Activated T-helper 9 cell treated with anti-CD3 and anti-CD28 coated beads, Interleukin-2, amount 50 U/mL, for 16 hours (primary cell): ENCODE results near the gene TACSTD2.
"Not testable (repeated sequence)": the region's sequence is repeated elsewhere in the genome, so short reads cannot be mapped to it uniquely, and the experiment has no call there.

Source experiments
- DNase-seq: peaks from one replicate; pipeline ENCODE4 v3.0.0-alpha.2; 2020; ENCODE audit warnings: low read depth

Gene TACSTD2

DNA sequence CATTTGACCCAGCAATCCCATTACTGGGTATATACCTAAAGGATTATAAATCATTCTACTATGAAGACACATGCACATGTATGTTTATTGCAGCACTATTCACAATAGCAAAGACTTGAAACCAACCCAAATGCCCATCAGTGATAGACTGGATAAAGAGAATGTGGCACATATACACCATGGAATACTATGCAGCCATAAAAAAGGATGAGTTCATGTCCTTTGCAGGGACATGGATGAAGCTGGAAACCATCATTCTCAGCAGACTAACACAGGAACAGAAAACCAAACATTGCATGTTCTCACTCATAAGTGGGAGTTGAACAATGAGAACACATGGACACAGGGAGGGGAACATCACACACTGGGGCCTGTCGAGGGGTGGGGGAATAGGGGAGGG is 13.3 kb downstream of the TACSTD2 start:
- DNase-seq = not testable (repeated sequence)

DNA sequence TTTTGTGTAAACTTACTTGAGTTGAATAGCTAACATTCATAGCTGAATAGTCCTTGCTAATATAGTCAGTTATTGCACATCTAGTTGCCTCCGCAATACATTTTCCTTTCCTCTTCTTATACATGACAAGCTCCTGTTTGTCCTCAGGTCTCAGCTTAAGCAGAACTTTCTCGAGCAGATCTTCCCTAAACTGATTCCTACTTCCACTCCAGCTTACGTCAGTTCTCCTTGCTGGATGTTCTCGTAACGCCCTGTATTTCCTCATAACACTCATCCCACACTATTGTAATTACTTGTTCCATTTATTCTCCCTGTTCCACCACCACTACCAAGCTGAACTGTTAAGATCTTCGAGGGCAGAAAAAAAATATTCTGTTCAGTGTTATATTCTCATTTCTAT is 15.4 kb downstream of the TACSTD2 start:
- no peak for DNase-seq

DNA sequence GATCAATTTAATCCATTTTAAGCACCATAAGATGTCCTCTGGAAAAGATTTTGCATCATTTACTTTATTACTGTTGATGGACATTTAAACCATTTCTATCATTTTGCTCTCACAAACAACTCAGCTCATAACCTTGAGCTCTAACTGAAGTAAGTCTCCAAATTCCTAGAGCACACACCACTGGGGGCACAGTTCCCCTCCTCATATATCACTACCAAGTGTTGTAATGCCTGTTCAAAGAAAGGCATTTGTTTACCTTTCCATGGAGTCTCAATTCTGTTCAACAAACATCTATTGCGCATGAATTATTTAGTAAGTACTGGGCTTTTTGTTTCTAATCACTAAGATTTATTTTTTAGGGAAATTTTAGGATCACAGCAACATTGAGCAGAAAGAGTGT is 21.7 kb downstream of the TACSTD2 start:
- no peak for DNase-seq

DNA sequence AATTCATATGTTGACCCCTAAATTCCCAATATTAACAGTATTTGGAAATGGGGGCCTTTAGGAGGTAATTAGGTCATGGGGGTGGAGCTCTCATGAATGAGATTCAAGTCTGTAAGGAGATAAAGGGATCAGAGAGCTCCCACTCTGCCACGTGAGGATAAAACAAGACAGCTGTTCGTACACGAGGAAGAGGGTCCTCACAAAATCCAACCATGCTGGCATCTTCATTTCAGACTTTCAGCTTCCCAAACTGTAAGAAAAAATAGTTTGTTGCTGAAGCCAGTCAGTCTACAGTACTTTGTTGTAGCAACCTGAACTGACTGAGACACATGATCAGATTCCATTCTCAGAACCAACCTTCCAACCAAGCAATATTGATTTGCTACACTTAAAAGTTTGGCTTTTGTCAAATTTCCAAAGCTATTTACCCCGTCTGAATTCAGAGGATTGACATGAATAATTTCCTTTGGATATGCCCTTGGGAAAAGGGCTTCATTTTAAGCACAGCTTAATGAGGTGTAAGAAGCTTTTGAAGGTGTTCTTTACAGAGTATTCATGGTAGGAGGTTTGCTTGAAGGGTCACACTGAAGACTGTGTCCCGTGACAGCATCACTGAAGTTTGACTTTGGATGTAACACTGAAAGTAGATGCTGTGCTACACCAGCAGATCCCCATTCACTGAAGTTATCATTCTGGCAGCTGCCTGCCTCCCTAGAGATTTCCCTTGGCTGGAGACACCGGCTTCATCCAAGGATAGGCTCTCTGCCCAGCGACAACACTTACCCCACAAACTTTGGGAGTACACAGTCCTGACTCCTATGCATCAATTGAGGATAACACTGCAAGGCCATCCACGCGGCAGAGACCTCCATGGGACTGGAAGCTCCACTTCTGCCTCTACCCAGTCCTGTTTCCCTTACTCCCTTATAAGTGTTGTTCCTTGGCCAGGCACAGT is 25.6 kb downstream of the TACSTD2 start:
- DNase-seq = no peak

DNA sequence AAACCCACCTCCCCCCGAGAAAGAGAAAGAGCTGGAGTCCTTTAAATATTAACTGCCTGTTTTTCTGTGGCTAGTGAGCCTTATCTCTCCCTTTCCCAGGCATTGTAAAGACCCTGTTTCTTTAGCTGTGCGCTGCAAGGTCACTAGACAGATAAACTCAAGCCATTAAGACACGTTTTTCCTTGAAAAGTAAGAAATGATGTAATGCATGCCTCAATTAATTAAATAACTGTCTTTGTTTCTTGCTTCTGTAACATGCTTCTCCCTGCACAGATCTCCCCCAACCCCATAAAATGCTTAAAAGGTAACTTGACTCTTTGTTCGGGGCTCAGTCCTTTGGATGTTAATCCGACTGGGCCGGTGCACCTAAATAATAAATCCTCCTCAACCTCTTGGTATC is 27.8 kb downstream of the TACSTD2 start:
- DNase-seq = not testable (repeated sequence)

DNA sequence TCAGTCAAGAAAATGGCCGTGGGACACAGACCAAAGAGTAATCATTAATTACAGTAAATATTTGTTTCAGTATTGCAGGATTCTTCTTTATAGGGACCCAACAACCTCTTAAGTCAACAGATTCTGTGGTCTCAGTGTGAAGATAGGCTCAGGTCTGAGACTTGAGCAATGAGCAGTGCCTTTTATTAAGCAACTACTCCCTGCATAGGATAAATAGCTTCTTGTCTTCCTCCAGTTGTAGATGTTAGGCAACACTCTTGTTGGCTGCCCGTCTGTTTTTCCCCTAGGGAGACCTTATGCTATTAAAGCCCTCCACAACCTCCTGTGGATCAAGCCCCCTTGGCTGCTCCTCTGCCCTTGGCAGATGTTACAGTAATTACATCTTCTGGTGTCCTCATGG is 28.7 kb downstream of the TACSTD2 start:
- no peak for DNase-seq

DNA sequence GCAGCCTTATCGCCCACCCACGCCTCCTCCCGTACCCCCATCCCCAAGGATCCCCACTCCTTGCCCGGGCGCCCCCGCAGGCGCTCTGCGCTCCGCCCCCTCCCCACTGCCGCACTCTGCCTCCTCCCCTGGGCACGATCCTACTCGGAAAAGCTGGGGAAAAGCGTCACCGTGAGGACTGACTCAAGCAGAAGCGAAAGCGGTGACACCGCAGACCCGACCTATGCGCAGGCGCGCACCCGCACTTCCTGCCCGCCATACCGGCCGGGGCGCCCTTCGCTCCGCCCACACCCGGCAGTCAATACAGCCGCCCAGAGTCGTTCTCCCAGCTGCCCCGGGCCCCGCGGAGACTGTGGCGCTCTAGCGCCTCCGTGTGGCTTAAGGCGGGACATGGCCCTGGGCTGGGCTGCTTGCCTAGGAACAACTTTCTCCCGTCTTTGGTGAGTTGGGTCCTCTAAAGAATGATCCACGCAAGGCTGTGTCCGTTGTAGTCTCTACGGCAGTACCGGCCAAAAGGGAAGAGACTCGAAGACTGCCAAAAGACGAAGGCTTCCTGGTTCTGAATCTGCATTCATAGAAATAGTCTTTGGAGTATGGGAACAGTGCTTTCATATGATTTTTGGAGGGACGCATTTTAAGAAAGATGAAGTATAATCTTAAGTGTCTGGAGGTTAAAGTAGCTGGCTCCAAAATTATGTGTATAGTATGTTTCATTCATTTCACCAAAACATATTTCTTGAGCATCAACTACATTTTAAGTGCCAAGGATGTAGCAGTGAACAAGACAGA is 30.3 kb downstream of the TACSTD2 start, which contains the start of gene OMA1:
TSS of gene OMA1 (minus strand) at position 207 of the 789 bp plus-strand sequence. CDS start 7,432 bp downstream, outside the sequence.
- peak; percentile 98 for DNase-seq

DNA sequence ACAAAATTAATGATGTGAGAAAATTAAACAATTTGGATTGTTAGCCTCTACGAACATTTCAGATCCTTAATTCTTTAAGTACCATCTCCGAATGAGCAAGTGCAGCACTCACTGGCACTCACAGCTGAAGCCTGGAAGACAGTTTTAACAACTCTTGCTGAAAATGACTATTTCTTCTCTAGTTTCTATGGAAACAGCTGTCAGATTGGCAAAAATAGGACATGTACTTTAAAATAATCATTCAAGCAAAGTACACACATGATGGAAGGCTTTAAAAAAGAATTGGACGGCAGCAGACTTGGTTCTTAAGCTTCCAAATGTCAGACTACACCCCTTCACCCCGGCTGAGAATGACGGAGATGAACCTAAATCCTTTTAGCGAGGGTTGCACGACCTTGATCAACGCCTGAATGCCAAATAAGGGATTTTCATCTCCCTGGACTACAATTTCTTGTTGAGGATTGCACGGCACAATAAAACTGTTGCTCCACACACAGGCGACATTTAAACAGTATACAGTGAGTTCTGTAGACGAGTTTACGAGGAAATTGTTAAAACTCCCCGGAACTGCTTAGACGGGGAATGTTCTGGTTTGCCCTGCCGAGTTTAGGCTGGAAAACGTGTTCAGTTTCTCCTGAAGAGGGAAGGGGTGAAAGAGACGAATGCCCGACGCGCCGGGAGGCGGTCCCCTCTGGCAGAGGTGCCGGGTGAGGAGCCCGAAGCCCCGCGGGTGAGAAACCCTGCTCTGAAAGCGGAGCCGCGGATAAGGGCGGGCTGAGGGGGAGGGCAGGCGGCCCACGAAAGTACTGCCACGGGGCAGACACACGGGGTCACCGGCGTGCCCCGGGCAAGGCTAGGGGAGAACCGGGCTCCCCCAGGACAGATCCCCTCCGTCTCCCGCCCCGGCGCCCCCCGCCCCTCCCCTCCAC is 31.2 kb downstream of the TACSTD2 start:
- peak; percentile 59 for DNase-seq

DNA sequence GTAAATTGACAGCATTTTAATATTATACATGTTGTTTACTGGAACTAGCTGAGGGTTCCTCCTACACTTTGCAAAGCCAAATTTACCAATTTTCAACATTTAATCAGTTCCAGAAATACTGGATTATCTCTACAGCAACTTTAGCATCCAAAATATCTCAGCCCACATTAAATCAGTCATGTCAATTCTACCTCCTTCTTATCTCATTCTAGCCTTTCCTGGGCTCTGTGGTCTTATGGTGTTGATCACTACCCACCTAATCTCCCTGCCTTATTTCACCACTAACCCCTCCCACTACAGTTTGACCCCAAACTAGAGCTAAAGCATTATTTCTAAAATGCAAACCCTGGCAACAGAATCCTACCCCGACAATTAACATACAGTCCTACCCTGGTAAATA is 33.8 kb downstream of the TACSTD2 start:
- DNase-seq = no peak

DNA sequence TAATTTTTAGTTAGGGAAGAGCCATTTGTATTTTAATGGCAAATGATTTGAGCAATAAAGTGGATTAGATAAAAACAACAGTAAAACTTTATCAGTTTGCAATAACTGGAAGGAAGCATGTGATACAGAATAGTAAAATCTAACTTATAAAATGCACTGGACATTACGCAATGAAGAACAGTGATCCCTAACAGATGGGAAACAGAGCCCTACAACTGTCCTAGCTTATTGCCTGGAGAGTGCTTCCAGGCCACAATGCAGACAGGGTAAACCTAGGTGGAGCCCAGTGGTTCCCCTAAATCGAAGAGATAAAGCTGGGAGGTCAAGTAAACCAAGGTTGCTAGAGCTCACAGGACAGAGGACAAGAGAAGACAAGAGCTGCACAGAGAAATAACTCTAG is 37.5 kb downstream of the TACSTD2 start:
- no peak for DNase-seq

DNA sequence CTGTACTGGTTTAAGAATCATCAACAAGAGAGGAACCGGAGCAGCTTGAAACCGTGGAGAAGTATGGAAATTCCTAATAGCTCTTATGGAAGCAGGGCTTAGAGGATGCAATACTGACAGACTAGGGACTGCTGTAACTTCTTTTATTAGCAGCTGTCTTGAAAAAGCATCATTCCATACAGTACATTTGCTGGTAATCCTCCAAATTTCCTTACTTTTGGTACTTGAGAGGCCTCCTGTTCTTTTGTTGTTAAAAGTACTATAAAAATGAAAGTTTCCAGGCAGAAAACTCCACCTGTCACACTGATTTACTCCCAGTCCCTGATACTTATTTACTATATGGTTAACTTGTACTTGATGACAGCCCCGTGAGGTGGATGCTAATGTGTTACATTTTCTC is 38.2 kb downstream of the TACSTD2 start:
- DNase-seq = no peak

DNA sequence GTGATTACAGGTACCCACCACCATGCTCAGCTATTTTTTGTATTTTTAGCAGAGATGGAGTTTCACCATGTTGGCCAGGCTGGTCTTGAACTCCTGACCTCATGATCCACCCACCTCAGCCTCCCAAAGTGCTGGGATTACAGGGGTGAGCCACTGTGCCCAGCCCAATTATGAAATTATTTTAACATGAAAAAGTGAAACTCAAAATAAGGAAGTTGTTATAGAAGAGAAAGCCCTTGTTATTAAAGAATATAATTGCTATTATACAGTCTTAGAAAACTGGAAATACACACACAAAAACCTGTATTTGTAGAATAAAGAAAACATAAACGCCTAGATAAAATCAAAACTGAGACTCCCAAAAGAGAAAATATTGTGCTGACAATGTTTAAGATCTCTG is 45.2 kb downstream of the TACSTD2 start:
- DNase-seq = not testable (repeated sequence)

DNA sequence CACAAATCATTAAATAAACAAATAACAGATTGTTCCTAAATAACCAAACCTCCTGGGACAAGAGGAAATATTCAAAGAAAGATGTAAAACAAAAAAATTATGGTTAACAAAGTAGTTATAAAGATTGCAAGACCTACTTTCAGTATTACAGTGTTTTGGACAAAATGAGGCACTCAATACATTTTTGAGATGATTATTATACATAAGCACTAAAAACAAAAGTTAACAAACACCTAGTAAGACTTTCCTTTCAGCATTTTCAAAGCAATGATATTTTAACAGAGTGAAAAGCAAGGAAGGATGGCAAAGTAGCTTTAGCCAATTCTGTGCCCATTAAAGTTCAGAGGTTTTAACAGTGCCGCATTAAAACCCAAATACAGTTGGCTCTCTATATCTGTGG is 47.8 kb downstream of the TACSTD2 start:
- DNase-seq = no peak

DNA sequence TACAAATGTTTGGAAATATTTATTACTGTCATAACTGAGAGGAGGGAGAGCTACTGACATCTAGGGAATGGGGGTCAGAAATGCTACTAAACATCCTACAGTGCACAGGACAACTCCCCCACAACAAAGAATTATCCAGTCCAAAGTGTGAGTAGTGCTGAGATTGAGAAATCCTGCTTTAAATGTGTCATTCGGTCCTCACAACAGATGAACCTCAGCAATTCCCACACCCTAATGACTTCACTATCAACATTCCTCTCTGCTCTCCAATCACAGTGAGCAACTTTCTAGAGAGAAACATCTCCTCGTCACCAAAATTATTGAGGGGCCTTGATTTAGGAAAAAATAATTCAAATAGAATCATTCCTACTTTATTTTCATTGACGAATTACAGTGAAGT is 48.5 kb downstream of the TACSTD2 start:
- no peak for DNase-seq
